ENCODE results near the gene EPS8L3. TPM values are rescaled to one million over a fixed set of nuclear protein-coding genes. Genes with fewer than 3 reads are reported as not detected.
A peak's percentile ranks its signal among the peaks of the same experiment; 100 is the strongest.
"Not testable (repeated sequence)": the region's sequence is repeated elsewhere in the genome, so short reads cannot be mapped to it uniquely, and the experiment has no call there.

The EPS8L3 gene
- total and polyA plus RNA-seq, 2 of the 4 experiments (the other 2 are of a cell fraction): not detected

DNA sequence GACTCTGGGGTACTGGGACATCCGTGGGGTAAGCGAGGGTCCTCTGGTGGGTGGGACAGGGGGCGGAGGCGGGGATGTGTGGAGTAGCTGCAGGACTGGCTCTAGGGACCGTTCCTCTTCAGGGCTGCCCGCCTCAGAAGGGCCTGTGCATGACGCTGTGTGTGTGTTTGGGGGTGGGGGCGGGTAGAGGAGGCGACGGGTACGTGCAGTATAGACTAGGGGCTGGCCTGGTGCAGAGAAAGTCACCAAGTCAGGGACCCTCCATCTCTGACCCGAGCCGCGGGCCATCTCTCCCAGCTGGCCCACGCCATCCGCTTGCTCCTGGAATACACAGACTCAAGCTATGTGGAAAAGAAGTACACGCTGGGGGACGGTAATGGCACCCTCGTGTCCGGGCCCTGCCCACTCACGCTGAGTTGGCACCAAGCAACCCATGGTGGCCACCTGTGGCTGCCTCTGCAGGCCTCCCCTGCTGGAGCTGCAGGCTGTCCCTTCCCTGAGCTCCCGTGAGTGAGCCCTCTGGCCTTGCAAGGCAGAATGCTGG, 51.3 kb downstream of the EPS8L3 start:
- H3K23ac ChIP-seq (ENCODE audit: low read depth, low read length): no peak overlapping the region
- no peaks in the 10 kb centered on the region for H3K79me1 ChIP-seq (ENCODE audit: low read depth in 1 of 2, low read length in 2 of 2)
- intact Hi-C loops (cut with micrococcal nuclease) (no loop called here), in situ Hi-C loops (cut with MboI; ENCODE audit: low sequenced_read_pairs) (no loop called here), dilution Hi-C loops (cut with HindIII; ENCODE audit: low sequenced_read_pairs, unreplicated experiment) (no loop called here)
- H2BK120ac ChIP-seq (ENCODE audit: low read depth, low read length): no peak overlapping the region
- H3K18ac ChIP-seq (ENCODE audit: low read depth, low read length): no peak overlapping the region
- DNase-seq (no peak), ATAC-seq (ENCODE audit: low read depth) (peak; percentile 14; the same call in 1 of the 2 replicates)
- H3K9ac ChIP-seq (ENCODE audit: low read depth, low read length): no peak overlapping the region
- H2BK5ac ChIP-seq (ENCODE audit: low read depth, low read length, poor library complexity, severe bottlenecking): no peak overlapping the region
- H2AK9ac ChIP-seq (replicated peaks; ENCODE audit: low read depth, low read length, poor library complexity): no peak overlapping the region
- H3K9me1 ChIP-seq (ENCODE audit: insufficient read depth, low read length): no peaks in the 10 kb centered on the region
- H3K4ac ChIP-seq (ENCODE audit: low read depth, low read length): no peak overlapping the region
- no peak overlapping the region for H2BK15ac ChIP-seq (ENCODE audit: low read depth, low read length)
- no peak for TF ChIP-seq MXI1 (IDR thresholded peaks at IDR 0.05; ENCODE audit: borderline replicate concordance, low read depth, low read length)
- TF ChIP-seq SMC3 (IDR thresholded peaks at IDR 0.05; ENCODE audit: low read depth, low read length): no peak
- TF ChIP-seq, protein P1, sequence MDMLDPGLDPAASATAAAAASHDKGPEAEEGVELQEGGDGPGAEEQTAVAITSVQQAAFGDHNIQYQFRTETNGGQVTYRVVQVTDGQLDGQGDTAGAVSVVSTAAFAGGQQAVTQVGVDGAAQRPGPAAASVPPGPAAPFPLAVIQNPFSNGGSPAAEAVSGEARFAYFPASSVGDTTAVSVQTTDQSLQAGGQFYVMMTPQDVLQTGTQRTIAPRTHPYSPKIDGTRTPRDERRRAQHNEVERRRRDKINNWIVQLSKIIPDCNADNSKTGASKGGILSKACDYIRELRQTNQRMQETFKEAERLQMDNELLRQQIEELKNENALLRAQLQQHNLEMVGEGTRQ (IDR thresholded peaks at IDR 0.05; ENCODE audit: low read depth, low read length): no peak
- TF ChIP-seq NFE2L2 (IDR thresholded peaks at IDR 0.05; ENCODE audit: low read depth, low read length): no peak
- H3K27ac ChIP-seq (ENCODE audit: insufficient read depth, low read length): no peak overlapping the region
- H3K4me3 ChIP-seq (ENCODE audit: insufficient read depth, low read depth, low read length): no peak overlapping the region
- ChIA-PET CTCF (interaction anchor here (0.6 kb wide), 1 partner anchor 308 kb away, joined by 9 read pairs; no protein-coding TSS in a partner anchor), POLR2A (ENCODE audit: unreplicated experiment) (no interaction called here)
- H4K91ac ChIP-seq (ENCODE audit: insufficient read depth, low read depth, low read length): no peak overlapping the region
- no peaks in the 10 kb centered on the region for H3K4me1 ChIP-seq (ENCODE audit: control insufficient read depth, insufficient read depth, low read length)
- H4K20me1 ChIP-seq (ENCODE audit: insufficient read depth, low read length): no peaks in the 10 kb centered on the region
- peaks cover 6% of the 10 kb centered on the region for H3K9me3 ChIP-seq (ENCODE audit: control insufficient read depth, insufficient read depth, low read length)
- no peak overlapping the region for H2BK20ac ChIP-seq (ENCODE audit: low read depth, low read length)
- WGBS, 2 experiments (ENCODE audit: extremely low coverage in 2 of 2, insufficient read length in 1 of 2): 39% methylated on average over 17 of the region's 22 CpGs; no CpG with 5 or more reads in 1 of the 2 experiments
- no peak overlapping the region for H2AK5ac ChIP-seq (ENCODE audit: low read depth, low read length)
- no TSS peak for BruUV-seq (replicated peaks)
- no peak overlapping the region for H4K8ac ChIP-seq (ENCODE audit: low read depth in 2 of 2, low read length in 2 of 2)
- no peaks in the 10 kb centered on the region for H3K36me3 ChIP-seq (ENCODE audit: control insufficient read depth, insufficient read depth, low read length)
- H3K56ac ChIP-seq (ENCODE audit: extremely low read depth, insufficient read depth, low read length): no peak overlapping the region
- H4K5ac ChIP-seq (ENCODE audit: low read depth, low read length): no peak overlapping the region
- no peaks in the 10 kb centered on the region; the same call in 1 of the 2 replicates for H3K27me3 ChIP-seq (ENCODE audit: control insufficient read depth, insufficient read depth, low read length)
- H2AFZ ChIP-seq (replicated peaks; ENCODE audit: low read length, poor library complexity): peak overlapping the region; percentile 72
- no peak overlapping the region for H3K4me2 ChIP-seq (ENCODE audit: low read depth, low read length)
- H3K14ac ChIP-seq (replicated peaks; ENCODE audit: low read depth, low read length): no peak overlapping the region

DNA sequence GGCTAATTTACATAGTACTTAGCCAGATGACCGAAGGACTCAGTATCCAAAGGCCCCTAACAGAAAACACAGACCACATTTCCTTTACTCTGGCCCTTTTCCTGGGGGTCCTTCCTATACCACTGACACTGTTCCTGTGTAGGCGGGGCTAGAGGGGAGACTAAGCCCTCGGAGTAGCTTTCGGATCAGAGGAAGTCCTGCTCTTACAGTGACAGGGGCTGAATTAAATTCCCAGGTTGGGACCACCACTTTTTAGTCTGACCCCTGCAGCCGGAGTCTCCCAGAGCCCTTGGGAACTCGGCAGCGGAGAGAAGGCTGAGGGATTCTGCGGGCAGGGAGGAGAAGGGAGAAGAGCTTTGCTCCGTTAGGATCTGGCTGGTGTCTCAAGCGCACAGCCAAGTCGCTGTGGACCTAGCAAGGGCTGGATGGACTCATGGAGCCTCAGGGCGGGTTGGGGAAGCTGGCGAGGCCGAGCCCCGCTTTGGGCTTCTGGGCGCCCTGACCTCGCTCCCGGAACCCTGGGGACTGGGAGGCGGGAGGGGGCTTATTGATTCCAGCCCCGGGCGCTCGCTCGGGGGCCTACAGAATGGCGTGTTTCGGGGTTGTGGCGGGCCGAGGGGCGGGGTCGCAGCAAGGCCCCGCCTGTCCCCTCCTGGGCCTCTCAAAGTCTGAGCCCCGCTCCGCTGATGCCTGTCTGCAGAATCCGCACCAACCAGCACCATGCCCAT, 52.0 kb downstream of the EPS8L3 start, which contains the start of gene GSTM5:
Gene GSTM5, plus strand, starts transcription at position 659 of the 728 bp plus-strand sequence. Its CDS starts 62 bp downstream, at position 721.
- POLR2A ChIA-PET (ENCODE audit: unreplicated experiment); H3K36me3 ChIP-seq (ENCODE audit: control insufficient read depth, insufficient read depth, low read length); H2BK120ac ChIP-seq (ENCODE audit: low read depth, low read length); H3K56ac ChIP-seq (ENCODE audit: extremely low read depth, insufficient read depth, low read length); H3K4ac ChIP-seq (ENCODE audit: low read depth, low read length); H3K4me1 ChIP-seq (ENCODE audit: control insufficient read depth, insufficient read depth, low read length); H2BK5ac ChIP-seq (ENCODE audit: low read depth, low read length, poor library complexity, severe bottlenecking); H3K23ac ChIP-seq (ENCODE audit: low read depth, low read length); H4K91ac ChIP-seq (ENCODE audit: insufficient read depth, low read depth, low read length); H2AK5ac ChIP-seq (ENCODE audit: low read depth, low read length); H2AK9ac ChIP-seq (replicated peaks; ENCODE audit: low read depth, low read length, poor library complexity); H4K5ac ChIP-seq (ENCODE audit: low read depth, low read length); H2BK20ac ChIP-seq (ENCODE audit: low read depth, low read length); H3K18ac ChIP-seq (ENCODE audit: low read depth, low read length); H2BK15ac ChIP-seq (ENCODE audit: low read depth, low read length); dilution Hi-C loops (cut with HindIII; ENCODE audit: low sequenced_read_pairs, unreplicated experiment); H3K14ac ChIP-seq (replicated peaks; ENCODE audit: low read depth, low read length); H3K4me3 ChIP-seq (ENCODE audit: insufficient read depth, low read depth, low read length); H3K27ac ChIP-seq (ENCODE audit: insufficient read depth, low read length); BruUV-seq (replicated peaks); intact Hi-C loops (cut with micrococcal nuclease); H3K79me1 ChIP-seq (ENCODE audit: low read depth in 1 of 2, low read length in 2 of 2); H3K9me1 ChIP-seq (ENCODE audit: insufficient read depth, low read length); H3K27me3 ChIP-seq (ENCODE audit: control insufficient read depth, insufficient read depth, low read length); H3K9me3 ChIP-seq (ENCODE audit: control insufficient read depth, insufficient read depth, low read length); H3K4me2 ChIP-seq (ENCODE audit: low read depth, low read length); H3K9ac ChIP-seq (ENCODE audit: low read depth, low read length); H4K20me1 ChIP-seq (ENCODE audit: insufficient read depth, low read length); DNase-seq; in situ Hi-C loops (cut with MboI; ENCODE audit: low sequenced_read_pairs); H4K8ac ChIP-seq (ENCODE audit: low read depth in 2 of 2, low read length in 2 of 2): not testable (repeated sequence)
- WGBS, 2 experiments (ENCODE audit: extremely low coverage in 2 of 2, insufficient read length in 1 of 2): 13% methylated on average over 9 of the region's 33 CpGs; no CpG with 5 or more reads in 1 of the 2 experiments
- CTCF ChIA-PET: interaction anchor here (0.6 kb wide), 1 partner anchor 308 kb away, joined by 9 read pairs; no protein-coding TSS in a partner anchor
- peak within 1 kb of the TSS; percentile 72 for H2AFZ ChIP-seq (replicated peaks; ENCODE audit: low read length, poor library complexity)
- peak; percentile 57 for ATAC-seq (ENCODE audit: low read depth)

Measured in IMR-90 (cell line).